ENCODE measurements around the gene DNAJB6. TPM values are rescaled to one million over a fixed set of nuclear protein-coding genes. Genes with fewer than 3 reads are reported as not detected.

Gene DNAJB6
- total and polyA plus RNA-seq, 5 donors from 2014 or later, result 115 to 250 (median 121) TPM

DNA sequence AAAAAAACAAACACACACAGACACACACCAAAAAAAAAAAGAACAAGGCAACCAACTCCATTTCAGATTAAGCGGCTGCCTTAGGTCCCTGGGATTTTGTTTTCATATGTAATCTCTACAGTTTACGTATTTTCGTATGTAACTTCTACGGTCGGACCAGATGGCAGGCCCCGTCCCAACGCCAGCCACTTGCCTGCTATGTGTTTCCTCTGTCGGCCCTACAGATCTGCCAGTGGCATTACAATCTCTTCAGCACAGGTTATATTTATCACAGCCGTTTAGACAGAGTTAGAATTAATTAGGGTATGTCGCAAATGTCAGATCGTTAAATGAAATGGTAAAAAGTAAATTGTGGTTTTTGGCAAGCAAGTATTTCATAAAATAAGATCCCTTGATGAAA, 99.3 kb downstream of the DNAJB6 start:
- no peak overlapping the region for H3K4me3 Mint-ChIP-seq
- H3K27me3 Mint-ChIP-seq, result no peaks in the 10 kb centered on the region
- H3K4me1 Mint-ChIP-seq, result peaks cover 0 to 14% (median 8%) of the 10 kb centered on the region in 4 donors
- H3K9me3 Mint-ChIP-seq, result no peaks in the 10 kb centered on the region
- H3K27ac Mint-ChIP-seq, result peak overlapping the region in 1 of 3 donors; percentile 34
- no peaks in the 10 kb centered on the region for H3K36me3 Mint-ChIP-seq
- Histone ChIP-seq H3K36me3 (ENCODE audit: control insufficient read depth, insufficient read depth, low read length) (no peaks in the 10 kb centered on the region), H3K27ac (ENCODE audit: insufficient read depth, low read length, poor library complexity, severe bottlenecking) (no peak overlapping the region), H3K27me3 (ENCODE audit: control insufficient read depth, insufficient read depth, low read length) (no peaks in the 10 kb centered on the region), H3K4me3 (ENCODE audit: low read depth, low read length) (no peak overlapping the region), H3K4me1 (ENCODE audit: control insufficient read depth, insufficient read depth, low read length, poor library complexity, severe bottlenecking) (peaks cover 8% of the 10 kb centered on the region), H3K9me3 (ENCODE audit: control insufficient read depth in 2 of 2, low read length in 2 of 2) (no peaks in the 10 kb centered on the region)
- no peak for ATAC-seq (ENCODE audit: low read depth in 2 of 2)
- DNase-seq, result no peak

DNA sequence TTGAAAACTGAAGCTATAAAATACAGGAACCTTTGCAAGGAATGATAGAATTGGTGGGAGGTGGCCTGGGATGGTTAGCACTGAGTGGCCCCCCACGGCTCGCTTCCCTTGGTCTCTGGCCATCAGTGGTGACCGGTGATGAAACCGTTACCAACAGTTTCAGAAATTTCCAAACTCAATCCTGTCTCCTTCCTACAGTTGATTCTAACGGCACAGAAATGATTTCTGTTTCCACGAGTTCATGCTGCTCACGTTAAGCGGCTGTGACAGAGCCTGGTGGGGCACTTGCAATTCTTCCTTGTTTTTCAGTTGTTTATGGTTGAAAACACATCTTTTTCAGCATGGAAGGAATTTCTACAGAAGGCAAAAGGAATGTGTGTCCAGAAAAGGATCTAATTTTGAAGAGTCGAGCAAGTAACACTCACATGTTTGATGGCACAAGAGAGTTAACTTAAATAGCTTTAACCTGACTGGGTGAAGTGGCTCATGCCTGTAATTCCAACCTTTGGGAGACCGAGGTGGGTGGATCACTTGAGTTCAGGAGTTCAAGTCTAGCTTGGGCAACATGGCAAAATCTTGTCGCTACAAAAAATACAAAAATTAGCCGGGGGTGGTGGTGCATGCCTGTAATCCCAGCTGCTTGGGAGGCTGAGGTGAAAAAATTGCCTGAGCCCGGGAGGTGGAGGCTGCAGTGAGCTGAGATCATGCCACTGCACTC, 100.1 kb downstream of the DNAJB6 start:
- H3K36me3 Mint-ChIP-seq, result no peaks in the 10 kb centered on the region

DNA sequence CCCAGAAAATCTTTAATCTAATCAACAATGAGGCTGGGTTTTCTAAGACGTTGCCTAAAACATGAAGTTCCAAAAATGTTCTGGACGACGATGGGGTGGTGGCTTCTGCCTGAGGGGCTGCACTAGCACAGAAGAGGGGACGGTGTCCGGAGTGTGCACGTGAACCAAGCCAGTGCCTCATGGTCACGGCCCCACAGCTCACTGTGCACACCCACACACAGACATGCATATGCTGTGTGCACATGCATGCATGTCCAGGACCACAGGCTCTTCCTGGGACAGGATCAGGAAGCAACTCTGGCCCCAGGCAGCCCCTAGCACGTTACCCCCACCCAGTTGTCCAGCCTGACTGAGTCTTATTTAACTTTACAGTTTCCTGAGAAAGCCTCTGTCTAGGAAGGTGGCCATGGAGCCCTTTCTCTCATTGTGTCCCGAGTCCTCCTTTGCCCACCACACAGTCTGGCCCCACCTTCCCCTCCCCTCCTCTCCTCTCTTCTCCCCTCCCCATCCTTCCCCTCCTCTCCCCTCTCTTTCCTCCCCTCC, 100.8 kb downstream of the DNAJB6 start:
- Mint-ChIP-seq H3K27me3 (no peaks in the 10 kb centered on the region), H3K27ac (peak overlapping the region in 1 of 3 donors; percentile 52), H3K9me3 (no peaks in the 10 kb centered on the region), H3K4me1 (peaks cover 0 to 10% (median 8%) of the 10 kb centered on the region in 4 donors), H3K36me3 (no peaks in the 10 kb centered on the region), H3K4me3 (no peak overlapping the region)
- Histone ChIP-seq H3K9me3 (ENCODE audit: control insufficient read depth in 2 of 2, low read length in 2 of 2) (no peaks in the 10 kb centered on the region), H3K4me1 (ENCODE audit: control insufficient read depth, insufficient read depth, low read length, poor library complexity, severe bottlenecking) (peaks cover 6% of the 10 kb centered on the region), H3K27ac (ENCODE audit: insufficient read depth, low read length, poor library complexity, severe bottlenecking) (no peak overlapping the region), H3K27me3 (ENCODE audit: control insufficient read depth, insufficient read depth, low read length) (no peaks in the 10 kb centered on the region), H3K36me3 (ENCODE audit: control insufficient read depth, insufficient read depth, low read length) (no peaks in the 10 kb centered on the region), H3K4me3 (ENCODE audit: low read depth, low read length) (no peak overlapping the region)
- ATAC-seq (ENCODE audit: low read depth in 2 of 2), result no peak
- no peak for DNase-seq

More for the DNA sequence above, 100.1 kb downstream of the DNAJB6 start:
- peaks cover 8% of the 10 kb centered on the region for H3K4me1 ChIP-seq (ENCODE audit: control insufficient read depth, insufficient read depth, low read length, poor library complexity, severe bottlenecking)
- no peaks in the 10 kb centered on the region for H3K9me3 ChIP-seq (ENCODE audit: control insufficient read depth in 2 of 2, low read length in 2 of 2)
- H3K4me1 Mint-ChIP-seq, result peaks cover 0 to 14% (median 8%) of the 10 kb centered on the region in 4 donors
- no peaks in the 10 kb centered on the region for H3K9me3 Mint-ChIP-seq
- no peak overlapping the region for H3K4me3 ChIP-seq (ENCODE audit: low read depth, low read length)
- no peak for DNase-seq
- H3K36me3 ChIP-seq (ENCODE audit: control insufficient read depth, insufficient read depth, low read length), result no peaks in the 10 kb centered on the region
- no peak overlapping the region for H3K4me3 Mint-ChIP-seq
- peak overlapping the region in 1 of 3 donors; percentile 47 for H3K27ac Mint-ChIP-seq
- no peaks in the 10 kb centered on the region for H3K27me3 Mint-ChIP-seq
- no peak overlapping the region for H3K27ac ChIP-seq (ENCODE audit: insufficient read depth, low read length, poor library complexity, severe bottlenecking)
- H3K27me3 ChIP-seq (ENCODE audit: control insufficient read depth, insufficient read depth, low read length), result no peaks in the 10 kb centered on the region
- ATAC-seq (ENCODE audit: low read depth in 2 of 2), result no peak

DNA sequence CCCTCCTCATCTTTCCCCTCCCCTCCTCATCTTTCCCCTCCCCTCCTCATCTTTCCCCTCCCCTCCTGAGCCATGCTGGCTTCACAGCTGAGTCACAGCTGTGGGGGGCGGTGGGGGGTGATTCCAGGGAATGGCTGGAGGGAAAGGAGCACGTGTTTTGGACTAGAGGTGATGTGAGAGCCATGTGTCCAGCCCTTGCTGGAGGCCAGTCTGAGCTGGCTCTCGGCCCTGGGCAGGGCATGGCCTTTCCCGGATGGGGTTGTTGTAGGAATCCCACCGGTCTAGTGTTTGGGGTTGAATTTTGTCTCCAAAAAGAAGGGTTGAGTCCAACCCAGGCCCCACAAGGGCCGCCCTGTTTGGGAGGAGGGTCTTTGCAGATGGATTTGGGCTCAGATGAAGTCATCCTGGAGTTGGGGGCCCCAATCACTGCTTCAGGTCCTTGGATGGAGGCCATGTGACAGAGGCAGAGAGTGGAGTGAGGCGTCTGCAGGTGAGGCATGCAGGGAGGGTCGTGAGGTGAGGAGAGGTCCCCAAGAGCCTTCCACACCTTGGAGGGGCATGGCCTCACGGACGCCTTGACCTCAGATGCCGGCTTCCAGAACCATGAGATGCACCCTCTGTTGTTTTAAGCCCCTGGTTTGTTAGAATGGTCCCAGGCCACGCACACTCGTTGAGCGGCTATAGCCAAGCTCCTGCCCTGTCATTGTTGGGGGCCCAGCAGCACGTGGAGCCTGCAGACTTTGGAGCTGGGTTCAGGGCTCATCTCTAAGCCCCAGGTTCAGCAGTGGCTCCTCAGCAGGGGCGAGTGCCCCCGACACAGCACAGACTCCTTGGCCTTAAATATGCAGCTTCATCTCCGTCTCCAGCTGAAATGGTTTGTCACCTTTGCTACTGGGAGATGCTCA, 101.6 kb downstream of the DNAJB6 start:
- no peaks in the 10 kb centered on the region for H3K9me3 Mint-ChIP-seq
- Histone ChIP-seq H3K9me3 (ENCODE audit: control insufficient read depth in 2 of 2, low read length in 2 of 2) (no peaks in the 10 kb centered on the region), H3K4me1 (ENCODE audit: control insufficient read depth, insufficient read depth, low read length, poor library complexity, severe bottlenecking) (no peaks in the 10 kb centered on the region), H3K36me3 (ENCODE audit: control insufficient read depth, insufficient read depth, low read length) (no peaks in the 10 kb centered on the region), H3K27ac (ENCODE audit: insufficient read depth, low read length, poor library complexity, severe bottlenecking) (no peak overlapping the region), H3K27me3 (ENCODE audit: control insufficient read depth, insufficient read depth, low read length) (no peaks in the 10 kb centered on the region), H3K4me3 (ENCODE audit: low read depth, low read length) (no peak overlapping the region)
- no peaks in the 10 kb centered on the region for H3K27me3 Mint-ChIP-seq
- no peak for ATAC-seq (ENCODE audit: low read depth in 2 of 2)
- no peak for DNase-seq
- H3K4me3 Mint-ChIP-seq, result peak overlapping the region in 1 of 4 donors; percentile 58
- H3K27ac Mint-ChIP-seq, result no peak overlapping the region
- H3K36me3 Mint-ChIP-seq, result no peaks in the 10 kb centered on the region
- H3K4me1 Mint-ChIP-seq, result peaks cover 0 to 5% (median 3%) of the 10 kb centered on the region in 4 donors

DNA sequence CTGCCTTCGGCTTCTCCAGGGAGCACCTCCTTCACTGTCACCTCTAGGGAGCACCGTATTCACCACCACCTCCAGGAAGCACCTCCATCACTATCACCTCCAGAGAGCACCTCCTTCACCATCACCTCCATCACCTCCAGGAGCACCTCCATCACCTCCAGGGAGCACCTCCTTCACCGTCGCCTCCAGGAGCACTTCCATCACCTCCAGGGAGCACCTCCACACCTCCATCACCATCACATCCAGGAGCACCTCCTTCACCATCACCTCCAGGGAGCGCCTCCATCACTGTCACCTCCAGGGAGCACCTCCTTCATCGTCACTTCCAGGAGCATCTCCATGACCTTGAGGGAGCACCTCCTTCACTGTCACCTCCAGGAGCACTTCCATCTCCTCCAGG, 102.3 kb downstream of the DNAJB6 start:
- no peak overlapping the region for H3K27ac Mint-ChIP-seq
- no peaks in the 10 kb centered on the region for H3K9me3 Mint-ChIP-seq
- no peaks in the 10 kb centered on the region for H3K36me3 ChIP-seq (ENCODE audit: control insufficient read depth, insufficient read depth, low read length)
- no peaks in the 10 kb centered on the region for H3K4me1 ChIP-seq (ENCODE audit: control insufficient read depth, insufficient read depth, low read length, poor library complexity, severe bottlenecking)
- H3K9me3 ChIP-seq (ENCODE audit: control insufficient read depth in 2 of 2, low read length in 2 of 2), result no peaks in the 10 kb centered on the region
- no peaks in the 10 kb centered on the region for H3K4me1 Mint-ChIP-seq
- ATAC-seq (ENCODE audit: low read depth in 2 of 2), result no peak
- H3K27me3 Mint-ChIP-seq, result no peaks in the 10 kb centered on the region
- DNase-seq, result no peak
- no peak overlapping the region for H3K27ac ChIP-seq (ENCODE audit: insufficient read depth, low read length, poor library complexity, severe bottlenecking)
- H3K4me3 ChIP-seq (ENCODE audit: low read depth, low read length), result no peak overlapping the region
- H3K27me3 ChIP-seq (ENCODE audit: control insufficient read depth, insufficient read depth, low read length), result no peaks in the 10 kb centered on the region
- no peak overlapping the region for H3K4me3 Mint-ChIP-seq
- no peaks in the 10 kb centered on the region for H3K36me3 Mint-ChIP-seq

- H3K4me3 ChIP-seq (ENCODE audit: low read depth, low read length), result no peak overlapping the region
- no peak for DNase-seq
- peak overlapping the region in 1 of 3 donors; percentile 68 for H3K27ac Mint-ChIP-seq
These were observed 103.0 kb downstream of the DNAJB6 start for GRCh38 chr7:157439761-157440160.

DNA sequence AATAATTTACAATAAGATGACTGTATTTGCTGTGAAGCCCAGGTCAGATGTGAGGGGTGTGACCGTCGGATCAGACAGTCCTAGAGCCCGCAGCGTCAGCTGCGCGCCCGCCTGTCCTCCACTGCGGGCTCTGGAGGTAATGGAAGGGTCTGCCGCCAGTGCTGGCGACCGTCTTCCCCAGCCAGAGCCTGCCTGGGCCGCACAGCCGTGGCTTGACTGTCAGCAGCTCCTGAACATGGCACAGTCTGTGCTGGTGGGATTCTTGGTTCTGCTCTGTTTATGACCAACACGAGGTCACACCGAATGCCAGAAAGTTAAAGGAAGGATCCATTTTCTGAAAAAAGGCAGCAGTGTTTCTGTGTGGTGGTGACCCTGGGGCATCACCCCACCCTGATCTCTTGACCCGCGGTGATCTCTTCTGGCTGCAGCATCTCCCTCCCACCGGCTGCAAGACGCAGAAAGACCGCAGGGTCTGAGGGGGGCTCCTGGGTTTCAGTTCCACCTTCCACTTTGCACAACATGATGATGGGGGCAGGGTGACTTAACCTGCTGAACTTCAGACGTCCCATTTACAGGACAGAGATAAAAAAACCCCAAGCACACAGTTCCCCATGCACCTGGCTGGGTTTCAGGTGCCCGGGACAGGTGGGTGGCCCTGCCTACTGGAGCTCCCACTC, 103.7 kb downstream of the DNAJB6 start:
- no peaks in the 10 kb centered on the region for H3K4me1 Mint-ChIP-seq
- ATAC-seq (ENCODE audit: low read depth in 2 of 2) (no peak), DNase-seq (no peak)
- Histone ChIP-seq H3K9me3 (ENCODE audit: control insufficient read depth in 2 of 2, low read length in 2 of 2) (no peaks in the 10 kb centered on the region), H3K36me3 (ENCODE audit: control insufficient read depth, insufficient read depth, low read length) (no peaks in the 10 kb centered on the region), H3K4me1 (ENCODE audit: control insufficient read depth, insufficient read depth, low read length, poor library complexity, severe bottlenecking) (no peaks in the 10 kb centered on the region), H3K4me3 (ENCODE audit: low read depth, low read length) (no peak overlapping the region), H3K27me3 (ENCODE audit: control insufficient read depth, insufficient read depth, low read length) (no peaks in the 10 kb centered on the region), H3K27ac (ENCODE audit: insufficient read depth, low read length, poor library complexity, severe bottlenecking) (no peak overlapping the region)
- peak overlapping the region in 1 of 3 donors; percentile 68 for H3K27ac Mint-ChIP-seq
- no peaks in the 10 kb centered on the region for H3K27me3 Mint-ChIP-seq
- no peaks in the 10 kb centered on the region for H3K36me3 Mint-ChIP-seq
- no peaks in the 10 kb centered on the region for H3K9me3 Mint-ChIP-seq
- H3K4me3 Mint-ChIP-seq, result no peak overlapping the region

More at GRCh38 chr7:157439761-157440160, 103.0 kb downstream of the DNAJB6 start:
- Mint-ChIP-seq H3K9me3 (no peaks in the 10 kb centered on the region), H3K4me1 (no peaks in the 10 kb centered on the region), H3K36me3 (no peaks in the 10 kb centered on the region), H3K4me3 (no peak overlapping the region), H3K27me3 (no peaks in the 10 kb centered on the region)
- H3K4me1 ChIP-seq (ENCODE audit: control insufficient read depth, insufficient read depth, low read length, poor library complexity, severe bottlenecking), result no peaks in the 10 kb centered on the region
- no peak for ATAC-seq (ENCODE audit: low read depth in 2 of 2)
- H3K36me3 ChIP-seq (ENCODE audit: control insufficient read depth, insufficient read depth, low read length), result no peaks in the 10 kb centered on the region
- no peaks in the 10 kb centered on the region for H3K27me3 ChIP-seq (ENCODE audit: control insufficient read depth, insufficient read depth, low read length)
- no peak overlapping the region for H3K27ac ChIP-seq (ENCODE audit: insufficient read depth, low read length, poor library complexity, severe bottlenecking)
- no peaks in the 10 kb centered on the region for H3K9me3 ChIP-seq (ENCODE audit: control insufficient read depth in 2 of 2, low read length in 2 of 2)
